WTC11 (cell line): Measurements from ENCODE around the gene LRRC75B. TPM values are rescaled to one million over a fixed set of nuclear protein-coding genes. Genes with fewer than 3 reads are reported as not detected.
A peak's percentile ranks its signal among the peaks of the same experiment; 100 is the strongest.

Experiments used
- ATAC-seq: fragments of 200-7000 bp; cut with Tn5 transposase; 2 replicates; pipeline ENCODE4 v1.10.0; 2021; ENCODE audit warnings: mild to moderate bottlenecking, moderate library complexity
- CTCF ChIA-PET: fragments of 300-600 bp; sonication (Branson Sonifier 250); formaldehyde crosslinking; loops from one replicate; lab custom pipeline; 2021; ENCODE audit warnings: antibody characterized with exemption; lab: Charles Lee
- POLR2A ChIA-PET: fragments of 350-600 bp; sonication (Branson Sonifier 250); formaldehyde crosslinking; loops from one replicate; lab custom pipeline; 2021; ENCODE audit warnings: antibody characterized with exemption; lab: Charles Lee
- DNase-seq: peaks from one replicate; pipeline ENCODE4 v3.0.0; 2021; ENCODE audit warnings: low spot score
- H3K27ac Mint-ChIP-seq: 2 replicates; pipeline ENCODE4 v1.8.0; 2021; ENCODE audit warnings: mixed read lengths
- H3K27me3 Mint-ChIP-seq: 2 replicates; pipeline ENCODE4 v1.8.0; 2021; ENCODE audit warnings: low read depth, mild to moderate bottlenecking, moderate library complexity, mixed read lengths
- H3K36me3 Mint-ChIP-seq: 2 replicates; pipeline ENCODE4 v1.8.0; 2021; ENCODE audit warnings: mixed read lengths
- H3K4me1 Mint-ChIP-seq: 2 replicates; pipeline ENCODE4 v1.8.0; 2022; ENCODE audit warnings: mixed read lengths
- H3K4me3 Mint-ChIP-seq: 2 replicates; pipeline ENCODE4 v1.8.0; 2021; ENCODE audit warnings: mild to moderate bottlenecking, moderate library complexity, mixed read lengths
- H3K9me3 Mint-ChIP-seq: 2 replicates; pipeline ENCODE4 v1.8.0; 2021; ENCODE audit warnings: mixed read lengths
- CREM ChIP-seq: sonication (generic); formaldehyde crosslinking; IDR thresholded peaks from 2 replicates; pipeline ENCODE4 v1.8.1; 2022; ENCODE audit warnings: mild to moderate bottlenecking, missing genetic modification reagents, moderate library complexity
- ETV6 ChIP-seq: sonication (generic); formaldehyde crosslinking; IDR thresholded peaks from 2 replicates; pipeline ENCODE4 v1.8.1; 2022; ENCODE audit warnings: mild to moderate bottlenecking, missing genetic modification reagents
- HMGA2 ChIP-seq: fragments of 250-450 bp; sonication (Bioruptor Pico); IDR thresholded peaks from 2 replicates; pipeline ENCODE4 v1.4.0; 2021; ENCODE audit warnings: mild to moderate bottlenecking, moderate library complexity
- NFATC4 ChIP-seq: fragments of 250-450 bp; sonication (Bioruptor Pico); IDR thresholded peaks from 2 replicates; pipeline ENCODE4 v1.9.0; 2021; ENCODE audit warnings: mild to moderate bottlenecking
- RELA ChIP-seq: sonication (generic); formaldehyde crosslinking; IDR thresholded peaks from 2 replicates; pipeline ENCODE4 v1.8.1; 2022; ENCODE audit warnings: missing genetic modification reagents, mild to moderate bottlenecking, borderline replicate concordance
- RORB ChIP-seq: fragments of 250-450 bp; sonication (Bioruptor Pico); IDR thresholded peaks from 2 replicates; pipeline ENCODE4 v1.9.0; 2021; ENCODE audit warnings: mild to moderate bottlenecking
- SMAD4 ChIP-seq: sonication (generic); formaldehyde crosslinking; IDR thresholded peaks from 2 replicates; pipeline ENCODE4 v1.8.0; 2022; ENCODE audit warnings: mild to moderate bottlenecking, missing genetic modification reagents
- TCF7 ChIP-seq: sonication (generic); formaldehyde crosslinking; IDR thresholded peaks from 2 replicates; pipeline ENCODE4 v1.8.0; 2022; ENCODE audit warnings: mild to moderate bottlenecking, low read depth, missing genetic modification reagents, moderate library complexity
- ZNF138 ChIP-seq: sonication (generic); formaldehyde crosslinking; conservative IDR thresholded peaks from 2 replicates; pipeline ENCODE4 v1.8.1; 2022; ENCODE audit warnings: mild to moderate bottlenecking, moderate library complexity, missing genetic modification reagents
- ZNF671 ChIP-seq: fragments of 250-450 bp; sonication (Bioruptor Pico); IDR thresholded peaks from 2 replicates; pipeline ENCODE4 v1.8.0; 2021; ENCODE audit warnings: mild to moderate bottlenecking
- total RNA-seq: library from RNA; stranded (reverse); gene quantifications from 3 replicates; pipeline ENCODE4 v1.2.3, GENCODE V29; 2021
- TF ChIP-seq, protein P1 (sequence below): fragments of 250-450 bp; sonication (Bioruptor Pico); IDR thresholded peaks from 2 replicates; pipeline ENCODE4 v1.8.0; 2021; ENCODE audit warnings: mild to moderate bottlenecking
- TF ChIP-seq, protein P2 (sequence below): fragments of 250-450 bp; sonication (Bioruptor Pico); conservative IDR thresholded peaks from 2 replicates; pipeline ENCODE4 v1.9.0; 2021; ENCODE audit warnings: mild to moderate bottlenecking
- TF ChIP-seq, protein P3 (sequence below): sonication (generic); formaldehyde crosslinking; IDR thresholded peaks from 2 replicates; pipeline ENCODE4 v1.8.1; 2022; ENCODE audit warnings: low read depth, mild to moderate bottlenecking, moderate library complexity, missing genetic modification reagents, borderline replicate concordance
- TF ChIP-seq, protein P4 (sequence below): sonication (generic); formaldehyde crosslinking; IDR thresholded peaks from 2 replicates; pipeline ENCODE4 v1.8.1; 2022; ENCODE audit warnings: low read depth, missing genetic modification reagents, borderline replicate concordance
- TF ChIP-seq, protein P5 (sequence below): sonication (generic); formaldehyde crosslinking; IDR thresholded peaks from 2 replicates; pipeline ENCODE4 v1.8.0; 2023; ENCODE audit warnings: mild to moderate bottlenecking, missing genetic modification reagents
- TF ChIP-seq, protein P6 (sequence below): fragments of 250-450 bp; sonication (Bioruptor Pico); IDR thresholded peaks from 2 replicates; pipeline ENCODE4 v2.1.2; 2022; ENCODE audit warnings: mild to moderate bottlenecking, moderate library complexity
- TF ChIP-seq, protein P7 (sequence below): sonication (generic); formaldehyde crosslinking; IDR thresholded peaks from 2 replicates; pipeline ENCODE4 v1.8.1; 2023; ENCODE audit warnings: mild to moderate bottlenecking, missing genetic modification reagents

The LRRC75B gene
- total RNA-seq, 1 experiment from 2014 or later = 19.2 TPM

DNA sequence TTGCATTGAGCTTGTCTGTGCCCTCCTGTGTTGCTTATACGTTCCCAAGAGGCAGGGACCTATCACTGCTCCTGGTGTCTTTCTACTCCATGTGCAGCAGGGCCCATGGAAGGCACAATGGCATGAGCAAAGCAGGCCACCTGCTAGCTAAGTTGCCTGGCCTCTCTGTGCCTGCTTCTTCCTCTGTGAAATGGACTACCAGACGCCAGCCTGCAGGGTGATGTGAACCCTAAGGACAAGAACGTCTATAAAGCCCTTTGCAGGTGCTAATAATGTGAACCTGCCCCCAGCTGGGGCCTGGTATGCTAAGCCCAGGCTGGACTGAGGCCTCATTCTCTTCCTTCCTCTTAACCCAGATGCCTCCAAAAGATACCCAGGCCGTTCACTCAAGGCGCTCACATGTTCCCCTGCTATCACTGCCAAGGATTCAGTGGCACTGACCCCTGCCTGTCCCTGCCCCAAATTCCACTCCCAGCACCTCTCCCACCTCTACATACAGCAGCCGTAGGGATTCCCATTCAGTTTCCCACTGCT, 41.9 kb downstream of the LRRC75B start:
- Mint-ChIP-seq H3K4me1 (peaks cover 14% of the 10 kb centered on the region), H3K27me3 (no peaks in the 10 kb centered on the region), H3K36me3 (peaks cover 28% of the 10 kb centered on the region)
- no peak for TF ChIP-seq TCF7 (CRISPR knock-in tag)
- TF ChIP-seq SMAD4 (CRISPR knock-in tag) = no peak
- TF ChIP-seq, protein P1, sequence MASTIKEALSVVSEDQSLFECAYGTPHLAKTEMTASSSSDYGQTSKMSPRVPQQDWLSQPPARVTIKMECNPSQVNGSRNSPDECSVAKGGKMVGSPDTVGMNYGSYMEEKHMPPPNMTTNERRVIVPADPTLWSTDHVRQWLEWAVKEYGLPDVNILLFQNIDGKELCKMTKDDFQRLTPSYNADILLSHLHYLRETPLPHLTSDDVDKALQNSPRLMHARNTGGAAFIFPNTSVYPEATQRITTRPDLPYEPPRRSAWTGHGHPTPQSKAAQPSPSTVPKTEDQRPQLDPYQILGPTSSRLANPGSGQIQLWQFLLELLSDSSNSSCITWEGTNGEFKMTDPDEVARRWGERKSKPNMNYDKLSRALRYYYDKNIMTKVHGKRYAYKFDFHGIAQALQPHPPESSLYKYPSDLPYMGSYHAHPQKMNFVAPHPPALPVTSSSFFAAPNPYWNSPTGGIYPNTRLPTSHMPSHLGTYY (CRISPR knock-in tag) = no peak
- no peak for TF ChIP-seq HMGA2 (CRISPR knock-in tag)
- no peak for TF ChIP-seq ETV6 (CRISPR knock-in tag)
- TF ChIP-seq NFATC4 (CRISPR knock-in tag) = no peak
- TF ChIP-seq, protein P2, sequence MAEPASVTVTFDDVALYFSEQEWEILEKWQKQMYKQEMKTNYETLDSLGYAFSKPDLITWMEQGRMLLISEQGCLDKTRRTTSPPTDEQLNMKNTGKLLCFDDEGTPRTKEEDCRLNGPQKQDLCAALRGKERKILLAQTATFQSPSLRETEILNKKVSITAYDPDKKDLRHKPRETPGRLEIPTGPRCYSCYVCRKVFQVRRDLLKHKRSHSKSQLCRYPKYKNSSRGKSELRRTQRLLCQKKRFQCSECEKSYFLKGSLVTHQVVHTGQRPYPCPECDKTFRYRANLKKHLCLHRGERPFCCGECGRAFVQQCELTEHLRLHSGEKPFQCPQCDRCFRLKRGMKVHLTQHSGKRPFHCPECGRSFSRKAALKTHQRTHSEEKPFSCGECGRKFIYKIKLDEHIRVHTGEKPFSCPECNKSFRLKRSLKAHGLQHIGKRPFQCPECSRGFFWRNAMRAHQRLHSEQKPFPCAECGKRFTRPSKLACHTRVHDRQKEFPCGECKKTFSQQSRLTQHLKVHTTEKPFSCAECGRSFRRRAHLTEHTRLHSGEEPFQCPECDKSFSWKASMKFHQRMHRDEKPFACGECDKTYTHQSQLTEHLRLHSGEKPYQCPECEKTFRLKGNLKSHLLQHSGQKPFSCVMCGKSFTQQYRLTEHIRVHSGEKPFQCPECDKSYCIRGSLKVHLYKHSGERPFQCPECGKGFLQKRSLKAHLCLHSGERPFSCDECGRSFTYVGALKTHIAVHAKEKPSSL (CRISPR knock-in tag) = no peak
- no peak for TF ChIP-seq CREM (CRISPR knock-in tag)
- TF ChIP-seq, protein P3, sequence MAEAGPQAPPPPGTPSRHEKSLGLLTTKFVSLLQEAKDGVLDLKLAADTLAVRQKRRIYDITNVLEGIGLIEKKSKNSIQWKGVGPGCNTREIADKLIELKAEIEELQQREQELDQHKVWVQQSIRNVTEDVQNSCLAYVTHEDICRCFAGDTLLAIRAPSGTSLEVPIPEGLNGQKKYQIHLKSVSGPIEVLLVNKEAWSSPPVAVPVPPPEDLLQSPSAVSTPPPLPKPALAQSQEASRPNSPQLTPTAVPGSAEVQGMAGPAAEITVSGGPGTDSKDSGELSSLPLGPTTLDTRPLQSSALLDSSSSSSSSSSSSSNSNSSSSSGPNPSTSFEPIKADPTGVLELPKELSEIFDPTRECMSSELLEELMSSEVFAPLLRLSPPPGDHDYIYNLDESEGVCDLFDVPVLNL (CRISPR knock-in tag) = no peak
- TF ChIP-seq RELA = no peak
- TF ChIP-seq, protein P4, sequence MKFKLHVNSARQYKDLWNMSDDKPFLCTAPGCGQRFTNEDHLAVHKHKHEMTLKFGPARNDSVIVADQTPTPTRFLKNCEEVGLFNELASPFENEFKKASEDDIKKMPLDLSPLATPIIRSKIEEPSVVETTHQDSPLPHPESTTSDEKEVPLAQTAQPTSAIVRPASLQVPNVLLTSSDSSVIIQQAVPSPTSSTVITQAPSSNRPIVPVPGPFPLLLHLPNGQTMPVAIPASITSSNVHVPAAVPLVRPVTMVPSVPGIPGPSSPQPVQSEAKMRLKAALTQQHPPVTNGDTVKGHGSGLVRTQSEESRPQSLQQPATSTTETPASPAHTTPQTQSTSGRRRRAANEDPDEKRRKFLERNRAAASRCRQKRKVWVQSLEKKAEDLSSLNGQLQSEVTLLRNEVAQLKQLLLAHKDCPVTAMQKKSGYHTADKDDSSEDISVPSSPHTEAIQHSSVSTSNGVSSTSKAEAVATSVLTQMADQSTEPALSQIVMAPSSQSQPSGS (CRISPR knock-in tag) = no peak
- TF ChIP-seq, protein P5, sequence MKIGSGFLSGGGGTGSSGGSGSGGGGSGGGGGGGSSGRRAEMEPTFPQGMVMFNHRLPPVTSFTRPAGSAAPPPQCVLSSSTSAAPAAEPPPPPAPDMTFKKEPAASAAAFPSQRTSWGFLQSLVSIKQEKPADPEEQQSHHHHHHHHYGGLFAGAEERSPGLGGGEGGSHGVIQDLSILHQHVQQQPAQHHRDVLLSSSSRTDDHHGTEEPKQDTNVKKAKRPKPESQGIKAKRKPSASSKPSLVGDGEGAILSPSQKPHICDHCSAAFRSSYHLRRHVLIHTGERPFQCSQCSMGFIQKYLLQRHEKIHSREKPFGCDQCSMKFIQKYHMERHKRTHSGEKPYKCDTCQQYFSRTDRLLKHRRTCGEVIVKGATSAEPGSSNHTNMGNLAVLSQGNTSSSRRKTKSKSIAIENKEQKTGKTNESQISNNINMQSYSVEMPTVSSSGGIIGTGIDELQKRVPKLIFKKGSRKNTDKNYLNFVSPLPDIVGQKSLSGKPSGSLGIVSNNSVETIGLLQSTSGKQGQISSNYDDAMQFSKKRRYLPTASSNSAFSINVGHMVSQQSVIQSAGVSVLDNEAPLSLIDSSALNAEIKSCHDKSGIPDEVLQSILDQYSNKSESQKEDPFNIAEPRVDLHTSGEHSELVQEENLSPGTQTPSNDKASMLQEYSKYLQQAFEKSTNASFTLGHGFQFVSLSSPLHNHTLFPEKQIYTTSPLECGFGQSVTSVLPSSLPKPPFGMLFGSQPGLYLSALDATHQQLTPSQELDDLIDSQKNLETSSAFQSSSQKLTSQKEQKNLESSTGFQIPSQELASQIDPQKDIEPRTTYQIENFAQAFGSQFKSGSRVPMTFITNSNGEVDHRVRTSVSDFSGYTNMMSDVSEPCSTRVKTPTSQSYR = no peak
- no peak for TF ChIP-seq ZNF138 (CRISPR knock-in tag)
- TF ChIP-seq, protein P6, sequence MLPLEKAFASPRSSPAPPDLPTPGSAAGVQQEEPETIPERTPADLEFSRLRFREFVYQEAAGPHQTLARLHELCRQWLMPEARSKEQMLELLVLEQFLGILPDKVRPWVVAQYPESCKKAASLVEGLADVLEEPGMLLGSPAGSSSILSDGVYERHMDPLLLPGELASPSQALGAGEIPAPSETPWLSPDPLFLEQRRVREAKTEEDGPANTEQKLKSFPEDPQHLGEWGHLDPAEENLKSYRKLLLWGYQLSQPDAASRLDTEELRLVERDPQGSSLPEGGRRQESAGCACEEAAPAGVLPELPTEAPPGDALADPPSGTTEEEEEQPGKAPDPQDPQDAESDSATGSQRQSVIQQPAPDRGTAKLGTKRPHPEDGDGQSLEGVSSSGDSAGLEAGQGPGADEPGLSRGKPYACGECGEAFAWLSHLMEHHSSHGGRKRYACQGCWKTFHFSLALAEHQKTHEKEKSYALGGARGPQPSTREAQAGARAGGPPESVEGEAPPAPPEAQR (CRISPR knock-in tag) = no peak
- TF ChIP-seq ZNF671 = no peak
- TF ChIP-seq RORB (CRISPR knock-in tag) = no peak
- TF ChIP-seq, protein P7, sequence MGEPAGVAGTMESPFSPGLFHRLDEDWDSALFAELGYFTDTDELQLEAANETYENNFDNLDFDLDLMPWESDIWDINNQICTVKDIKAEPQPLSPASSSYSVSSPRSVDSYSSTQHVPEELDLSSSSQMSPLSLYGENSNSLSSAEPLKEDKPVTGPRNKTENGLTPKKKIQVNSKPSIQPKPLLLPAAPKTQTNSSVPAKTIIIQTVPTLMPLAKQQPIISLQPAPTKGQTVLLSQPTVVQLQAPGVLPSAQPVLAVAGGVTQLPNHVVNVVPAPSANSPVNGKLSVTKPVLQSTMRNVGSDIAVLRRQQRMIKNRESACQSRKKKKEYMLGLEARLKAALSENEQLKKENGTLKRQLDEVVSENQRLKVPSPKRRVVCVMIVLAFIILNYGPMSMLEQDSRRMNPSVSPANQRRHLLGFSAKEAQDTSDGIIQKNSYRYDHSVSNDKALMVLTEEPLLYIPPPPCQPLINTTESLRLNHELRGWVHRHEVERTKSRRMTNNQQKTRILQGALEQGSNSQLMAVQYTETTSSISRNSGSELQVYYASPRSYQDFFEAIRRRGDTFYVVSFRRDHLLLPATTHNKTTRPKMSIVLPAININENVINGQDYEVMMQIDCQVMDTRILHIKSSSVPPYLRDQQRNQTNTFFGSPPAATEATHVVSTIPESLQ (CRISPR knock-in tag) = no peak
- TF ChIP-seq, all 79 proteins: peak for 0
- H3K9me3 Mint-ChIP-seq = no peaks in the 10 kb centered on the region
- no peak for DNase-seq
- ATAC-seq = no peak
- peak overlapping the region; percentile 68; the same call in 1 of the 2 replicates for H3K27ac Mint-ChIP-seq
- no peak overlapping the region for H3K4me3 Mint-ChIP-seq
- ChIA-PET POLR2A (no interaction called here), CTCF (interaction anchor here (0.6 to 1.1 kb wide), 2 partner anchors 18 to 21 kb away, joined by 3 read pairs; no protein-coding TSS in a partner anchor)
